GM23248 (cell line): ENCODE data around the gene BICD1. TPM values are rescaled to one million over a fixed set of nuclear protein-coding genes. Genes with fewer than 3 reads are reported as not detected.

Experiments
- DNase-seq: peaks from one replicate; pipeline ENCODE4 v3.0.0-alpha.2; 2015
- H2AFZ ChIP-seq: fragments of 200-600 bp; sonication (generic); 2 replicates; pipeline ENCODE4 v1.6.1; 2016; ENCODE audit warnings: antibody characterized with exemption
- H3F3A ChIP-seq: fragments of 200-600 bp; sonication (generic); 2 replicates; pipeline ENCODE4 v1.6.1; 2016; ENCODE audit warnings: mild to moderate bottlenecking, antibody characterized with exemption, mixed run types; ENCODE audit not compliant: insufficient read depth
- H3K27ac ChIP-seq: fragments of 200-600 bp; sonication (generic); 2 replicates; pipeline ENCODE4 v1.5.1; 2016; ENCODE audit warnings: mild to moderate bottlenecking
- H3K27me3 ChIP-seq: fragments of 200-600 bp; sonication (generic); replicated peaks from 2 replicates; pipeline ENCODE4 v1.6.1; 2016; ENCODE audit warnings: mild to moderate bottlenecking; ENCODE audit not compliant: insufficient read depth
- H3K36me3 ChIP-seq: fragments of 200-600 bp; sonication (generic); 2 replicates; pipeline ENCODE4 v1.6.1; 2016; ENCODE audit warnings: low read depth, mild to moderate bottlenecking
- H3K4me1 ChIP-seq: fragments of 200-600 bp; sonication (generic); 2 replicates; pipeline ENCODE4 v1.6.1; 2016; ENCODE audit warnings: mild to moderate bottlenecking; ENCODE audit not compliant: insufficient read depth
- H3K4me2 ChIP-seq: fragments of 200-600 bp; sonication (generic); one replicate; pipeline ENCODE4 v1.6.1; 2016; ENCODE audit warnings: mild to moderate bottlenecking; ENCODE audit not compliant: unreplicated experiment
- H3K4me3 ChIP-seq: fragments of 200-600 bp; sonication (generic); 2 replicates; pipeline ENCODE4 v1.5.1; 2016; ENCODE audit warnings: mild to moderate bottlenecking
- H3K79me2 ChIP-seq: fragments of 200-600 bp; sonication (generic); 2 replicates; pipeline ENCODE4 v1.6.1; 2016; ENCODE audit warnings: mild to moderate bottlenecking; ENCODE audit not compliant: insufficient read depth
- H3K9ac ChIP-seq: fragments of 200-600 bp; sonication (generic); 2 replicates; pipeline ENCODE4 v1.6.1; 2016; ENCODE audit warnings: mild to moderate bottlenecking
- H3K9me2 ChIP-seq: fragments of 200-600 bp; sonication (generic); 2 replicates; pipeline ENCODE4 v1.6.1; 2016; ENCODE audit warnings: mixed run types, mild to moderate bottlenecking, moderate library complexity; ENCODE audit not compliant: insufficient read depth
- H3K9me3 ChIP-seq: fragments of 200-600 bp; sonication (generic); one replicate; pipeline ENCODE4 v1.6.1; 2017; ENCODE audit warnings: low read depth
- H4K20me1 ChIP-seq: fragments of 200-600 bp; sonication (generic); 2 replicates; pipeline ENCODE4 v1.6.0; 2016; ENCODE audit not compliant: insufficient read depth
- EZH2 ChIP-seq: fragments of 200-600 bp; sonication (generic); IDR thresholded peaks from 2 replicates; pipeline ENCODE4 v1.6.1; 2018; ENCODE audit warnings: antibody characterized with exemption, mild to moderate bottlenecking; ENCODE audit not compliant: insufficient read depth, poor library complexity, severe bottlenecking
- EZH2phosphoT487 ChIP-seq: fragments of 200-600 bp; sonication (generic); IDR thresholded peaks from 2 replicates; pipeline ENCODE4 v1.6.1; 2018; ENCODE audit warnings: antibody characterized with exemption, moderate library complexity, mild to moderate bottlenecking, low read depth; ENCODE audit not compliant: insufficient read depth
- WGBS, 2 experiments: methylation state at CpG; one replicate each; pipeline ENCODE4 v1.1.6; 2015 to 2017; ENCODE audit warnings: low lambda C conversion rate in 2 of 2, low coverage in 1 of 2; ENCODE audit errors: missing lambda C conversion rate in 2 of 2; 5-methylcytosine and 5-hydroxymethylcytosine counted together
- in situ Hi-C: fragments of 300-500 bp; cut with MboI; formaldehyde crosslinking; loops from 2 replicates; pipeline ENCODE4 v1.15.0; 2020
- polyA plus RNA-seq: library from polyadenylated mRNA; unstranded; fragments of >200 nt; fragmentation: Nextera tagmentation; extraction: Ambion mirVana; gene quantifications from 2 replicates; pipeline ENCODE4 v1.2.1, GENCODE V29; 2016
- total RNA-seq: library from RNA; depleted of rRNA; stranded (reverse); fragments of >200 nt; shearing (Covaris generic); gene quantifications from 2 replicates; pipeline ENCODE4 v1.2.3, GENCODE V29; 2014

Gene BICD1
- total and polyA plus RNA-seq, 2 experiments from 2014 or later = 9.7 to 20.6 TPM

DNA sequence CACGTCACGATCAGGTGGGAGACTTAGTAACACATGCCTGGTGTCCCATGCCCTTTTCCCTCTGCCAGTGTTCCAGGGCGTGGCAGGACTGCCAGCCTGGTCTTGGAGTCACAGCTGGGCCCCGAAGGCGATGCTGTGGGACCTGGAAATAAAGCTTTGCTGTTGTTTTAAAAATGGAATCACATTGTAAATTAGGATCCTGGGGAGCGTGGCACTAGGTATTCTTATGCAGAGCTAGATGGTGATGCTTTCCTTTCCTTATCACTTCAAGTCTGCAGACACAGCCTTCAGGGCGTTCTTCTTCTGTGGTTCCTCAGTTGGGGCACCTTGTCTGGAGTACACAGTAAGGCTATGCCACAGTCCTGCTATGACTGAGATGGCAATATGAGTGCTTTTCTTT, 64.6 kb downstream of the BICD1 start:
- Histone ChIP-seq H3F3A (peaks cover 5% of the 10 kb centered on the region; the same call in 1 of the 2 replicates), H3K27ac (no peak overlapping the region), H3K4me3 (no peak overlapping the region), H3K9me2 (no peaks in the 10 kb centered on the region), H3K4me2 (no peak overlapping the region), H3K4me1 (no peaks in the 10 kb centered on the region), H4K20me1 (no peaks in the 10 kb centered on the region), H3K9ac (no peak overlapping the region), H3K9me3 (no peaks in the 10 kb centered on the region), H2AFZ (no peak overlapping the region), H3K27me3 (no peaks in the 10 kb centered on the region), H3K36me3 (no peaks in the 10 kb centered on the region), H3K79me2 (peaks cover 82% of the 10 kb centered on the region)
- in situ Hi-C loops = no loop called here
- no peak for DNase-seq
- WGBS, 2 experiments = 96% methylated on average over 7 of the region's 7 CpGs
- TF ChIP-seq EZH2 (no peak), EZH2phosphoT487 (no peak)

DNA sequence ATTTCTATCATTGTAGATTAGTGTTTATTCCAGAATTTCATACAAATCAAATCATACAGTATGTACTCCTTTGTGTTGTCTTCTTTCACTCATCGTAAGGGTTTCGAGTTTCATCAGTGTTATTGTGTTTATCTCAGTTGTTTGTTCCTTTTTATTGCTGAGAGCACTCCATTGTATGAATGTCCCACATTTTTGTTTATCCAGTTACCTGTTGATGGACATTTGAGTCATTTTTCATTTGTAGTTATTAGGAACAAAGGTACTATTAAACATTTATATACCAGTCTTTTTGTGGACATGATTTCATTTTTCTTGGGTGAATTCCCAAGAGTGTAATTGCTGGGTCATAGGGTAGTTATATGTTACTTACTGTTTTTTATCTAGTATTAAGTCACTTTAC, 70.0 kb downstream of the BICD1 start:
- H4K20me1 ChIP-seq = no peaks in the 10 kb centered on the region
- peaks cover 66% of the 10 kb centered on the region for H3K79me2 ChIP-seq
- no peak overlapping the region for H2AFZ ChIP-seq
- no peaks in the 10 kb centered on the region for H3K27me3 ChIP-seq
- peaks cover 5% of the 10 kb centered on the region; the same call in 1 of the 2 replicates for H3F3A ChIP-seq
- H3K9ac ChIP-seq = no peak overlapping the region
- in situ Hi-C loops = no loop called here
- no peaks in the 10 kb centered on the region for H3K9me3 ChIP-seq
- H3K36me3 ChIP-seq = no peaks in the 10 kb centered on the region
- H3K9me2 ChIP-seq = no peaks in the 10 kb centered on the region
- H3K4me2 ChIP-seq = no peak overlapping the region
- 95 to 99% methylated on average over 2 of the region's 2 CpGs for WGBS, 2 experiments
- no peak for TF ChIP-seq EZH2
- TF ChIP-seq EZH2phosphoT487 = no peak
- H3K4me3 ChIP-seq = no peak overlapping the region
- no peak overlapping the region for H3K27ac ChIP-seq
- H3K4me1 ChIP-seq = no peaks in the 10 kb centered on the region
- DNase-seq = no peak

DNA sequence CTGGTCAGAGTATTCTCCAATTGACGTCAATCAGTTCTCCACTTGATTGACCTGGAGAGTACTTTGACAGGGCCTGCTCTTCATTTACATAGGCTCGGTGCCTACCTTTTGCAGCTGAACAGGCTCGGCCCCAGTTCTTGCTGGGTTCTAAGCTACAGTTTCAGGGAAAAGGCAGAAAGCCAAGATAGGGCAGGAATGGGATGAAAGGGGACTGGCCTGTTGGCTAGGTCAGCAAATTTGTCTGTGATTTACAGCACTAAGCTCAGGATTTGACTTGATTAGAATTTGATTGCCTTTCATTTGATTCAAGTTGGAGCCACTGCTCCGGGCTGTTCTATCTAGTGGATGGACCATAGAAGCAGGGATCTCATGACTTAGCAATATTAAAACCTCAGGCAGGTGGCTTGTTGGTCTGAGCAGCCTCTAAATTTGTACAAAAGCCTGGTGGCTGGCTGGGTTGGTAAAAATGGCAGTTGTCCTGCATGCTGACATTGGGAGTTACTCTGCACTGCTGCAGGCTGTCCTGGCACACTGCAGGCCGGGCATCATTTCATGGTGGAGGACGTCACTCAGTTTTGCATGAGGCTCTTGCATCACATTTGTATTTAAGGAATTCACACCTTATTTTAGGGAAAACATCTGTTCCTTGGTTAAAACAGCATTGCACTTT, 71.8 kb downstream of the BICD1 start:
- Histone ChIP-seq H3K9me2 (no peaks in the 10 kb centered on the region), H3K9ac (no peak overlapping the region), H3K79me2 (peaks cover 67% of the 10 kb centered on the region), H3F3A (peaks cover 5% of the 10 kb centered on the region; the same call in 1 of the 2 replicates), H3K4me2 (no peak overlapping the region), H3K27me3 (no peaks in the 10 kb centered on the region), H3K9me3 (no peaks in the 10 kb centered on the region), H4K20me1 (no peaks in the 10 kb centered on the region), H3K4me3 (no peak overlapping the region), H3K36me3 (no peaks in the 10 kb centered on the region), H3K4me1 (no peaks in the 10 kb centered on the region), H3K27ac (no peak overlapping the region), H2AFZ (no peak overlapping the region)
- TF ChIP-seq EZH2 (no peak), EZH2phosphoT487 (no peak)
- in situ Hi-C loops = no loop called here
- no peak for DNase-seq
- WGBS, 2 experiments = 97 to 100% methylated on average over 5 to 6 of the region's 6 CpGs

DNA sequence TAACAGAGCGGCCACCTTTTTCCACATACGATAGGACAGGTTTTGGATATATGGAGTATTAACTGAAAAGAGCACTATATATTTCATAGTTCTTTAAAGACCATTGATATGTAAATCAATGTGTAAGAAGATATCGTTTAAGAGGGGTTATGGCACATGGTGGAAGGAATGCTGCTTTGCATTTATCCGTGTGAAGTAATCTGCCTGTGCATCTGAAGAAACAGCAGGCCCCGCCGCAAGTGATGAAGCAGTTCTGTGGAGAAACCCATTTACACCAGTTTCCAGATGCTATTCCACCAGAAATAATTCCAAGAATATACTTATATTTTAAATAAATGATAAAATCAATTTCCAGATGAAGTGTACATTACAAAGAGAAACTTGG, 72.4 kb downstream of the BICD1 start:
- H3F3A ChIP-seq = peaks cover 5% of the 10 kb centered on the region; the same call in 1 of the 2 replicates
- no peak overlapping the region for H3K9ac ChIP-seq
- H2AFZ ChIP-seq = no peak overlapping the region
- no peak for DNase-seq
- in situ Hi-C loops = no loop called here
- no peaks in the 10 kb centered on the region for H4K20me1 ChIP-seq
- TF ChIP-seq EZH2phosphoT487 (no peak), EZH2 (no peak)
- 78 to 80% methylated on average over 6 of the region's 6 CpGs for whole genome bisulfite sequencing, 2 experiments
- no peaks in the 10 kb centered on the region for H3K9me2 ChIP-seq
- peaks cover 72% of the 10 kb centered on the region for H3K79me2 ChIP-seq
- H3K9me3 ChIP-seq = no peaks in the 10 kb centered on the region
- H3K4me3 ChIP-seq = no peak overlapping the region
- no peak overlapping the region for H3K27ac ChIP-seq
- H3K27me3 ChIP-seq = no peaks in the 10 kb centered on the region
- no peak overlapping the region for H3K4me2 ChIP-seq
- H3K36me3 ChIP-seq = no peaks in the 10 kb centered on the region
- no peaks in the 10 kb centered on the region for H3K4me1 ChIP-seq
